HG03175 (cell line): ENCODE results near the gene PTS.

Source experiments
- ATAC-seq: cut with Tn5 transposase; IDR thresholded peaks from one replicate; pipeline ENCODE4 v1.9.1; 2021; ENCODE audit warnings: mild to moderate bottlenecking, moderate library complexity; ENCODE audit not compliant: unreplicated experiment

Gene PTS

DNA sequence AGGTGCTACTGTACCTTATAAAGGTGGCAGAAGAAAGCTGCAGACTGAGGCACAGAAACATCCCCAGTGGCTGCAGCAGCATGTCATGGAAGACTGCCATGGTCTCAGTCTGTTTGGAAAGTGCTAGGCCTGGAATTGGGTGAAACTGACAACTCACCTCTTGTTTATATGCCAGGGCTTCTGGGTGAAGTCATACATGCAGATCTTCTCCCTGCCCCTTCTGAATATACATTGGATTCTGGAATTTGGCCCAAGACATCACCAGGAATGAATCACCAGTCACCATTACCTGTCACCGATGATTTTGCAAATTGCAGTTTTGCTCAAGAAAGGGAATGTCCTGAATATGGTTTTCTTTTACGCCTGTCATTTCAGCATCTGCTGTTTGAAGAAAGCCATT lies 34.3 kb downstream of the PTS start, which contains the start of gene PLET1:
Gene PLET1 (minus strand): TSS at position 371 of the 400 bp plus-strand sequence. CDS start 271 bp downstream, at position 100.
- ATAC-seq: no peak

DNA sequence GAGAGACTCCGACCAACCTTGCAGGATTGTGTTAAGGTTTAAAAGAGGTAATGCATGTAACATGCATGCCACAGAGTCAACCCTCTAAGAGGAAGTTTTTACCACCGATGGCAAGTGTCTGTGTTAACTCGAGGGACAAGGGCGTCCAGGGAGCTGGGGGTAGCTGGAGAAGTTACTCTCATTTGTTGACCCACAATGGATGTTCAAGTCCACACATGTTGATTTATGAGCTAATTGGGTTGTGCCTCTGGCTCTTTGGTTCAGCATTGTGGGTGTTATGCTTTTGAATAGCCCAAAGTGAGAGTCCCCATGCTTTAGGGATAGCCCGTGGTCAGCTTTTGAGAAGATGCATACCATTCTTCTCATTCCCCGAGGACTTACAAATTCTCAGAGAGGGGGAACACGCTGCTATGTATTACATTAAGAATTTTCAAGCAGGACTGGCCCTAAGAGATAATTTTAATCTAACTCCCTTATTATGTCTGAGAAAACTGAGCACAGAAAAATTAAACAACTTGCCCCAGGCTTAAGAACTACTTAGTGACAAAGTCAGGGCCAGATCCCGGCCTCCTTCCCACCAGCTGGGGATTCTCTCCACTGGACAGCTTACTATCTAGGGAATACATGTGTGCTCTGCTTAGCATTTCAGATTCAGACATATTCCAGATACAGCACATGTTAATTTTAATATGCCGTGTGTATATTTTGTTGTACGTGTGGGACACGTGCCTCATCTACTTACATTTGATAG lies 39.6 kb downstream of the PTS start:
- no peak for ATAC-seq

DNA sequence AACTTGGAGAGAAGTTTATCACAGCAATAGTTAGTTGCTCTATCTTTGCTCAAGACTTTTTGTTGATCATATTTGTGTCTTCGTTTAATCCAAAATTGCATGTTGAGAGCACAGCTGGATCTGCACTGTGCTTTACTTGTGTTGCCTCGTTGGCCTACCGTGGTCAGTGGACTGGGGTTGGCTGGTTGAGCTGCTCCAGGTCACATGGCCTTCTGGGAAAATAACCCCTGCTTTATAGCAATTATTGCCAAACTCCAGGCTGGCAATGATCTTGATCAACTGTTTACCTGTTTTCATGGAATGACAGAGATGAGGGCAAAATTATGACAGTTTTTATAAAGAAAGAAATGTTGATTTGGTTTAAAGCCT lies 40.2 kb downstream of the PTS start:
- ATAC-seq: no peak

DNA sequence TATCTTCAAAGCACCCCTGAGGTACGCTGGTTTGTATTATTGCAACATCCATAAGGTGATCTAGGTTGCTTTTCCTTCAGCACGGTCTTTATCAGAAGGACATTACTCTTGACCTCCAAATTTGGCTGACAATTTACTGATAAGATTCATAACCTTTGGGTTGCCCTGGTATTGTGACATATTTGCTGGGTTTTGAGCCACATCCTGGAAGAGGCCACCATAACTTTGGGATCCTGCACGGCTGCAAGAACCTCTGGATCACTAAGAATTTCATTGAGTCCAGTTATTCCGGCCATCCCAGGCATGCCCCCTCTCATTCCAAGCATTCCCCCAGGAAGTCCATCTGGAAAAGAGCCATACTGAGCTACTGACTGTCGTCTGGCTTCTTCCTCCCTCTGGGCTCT lies 41.0 kb downstream of the PTS start:
- ATAC-seq: no peak

DNA sequence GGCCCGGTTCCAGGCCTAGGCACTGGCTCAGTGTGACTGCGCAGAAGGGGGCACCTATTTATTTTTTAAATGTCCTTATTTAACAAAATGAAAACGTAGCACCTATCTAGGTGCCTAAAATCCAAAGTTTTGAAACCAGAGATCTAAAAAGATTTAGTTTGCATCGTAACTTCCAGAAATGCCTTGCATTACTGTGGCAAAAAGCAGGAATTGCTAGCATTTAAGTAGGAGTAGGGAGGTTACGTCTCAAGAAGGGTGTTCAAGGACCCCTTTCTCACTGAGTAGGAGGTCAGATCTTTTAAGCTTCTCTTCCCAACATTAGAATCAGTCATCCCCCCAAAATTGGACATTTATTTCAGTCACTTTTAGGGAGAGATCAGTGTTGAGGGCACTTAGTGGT lies 42.2 kb downstream of the PTS start:
- no peak for ATAC-seq

DNA sequence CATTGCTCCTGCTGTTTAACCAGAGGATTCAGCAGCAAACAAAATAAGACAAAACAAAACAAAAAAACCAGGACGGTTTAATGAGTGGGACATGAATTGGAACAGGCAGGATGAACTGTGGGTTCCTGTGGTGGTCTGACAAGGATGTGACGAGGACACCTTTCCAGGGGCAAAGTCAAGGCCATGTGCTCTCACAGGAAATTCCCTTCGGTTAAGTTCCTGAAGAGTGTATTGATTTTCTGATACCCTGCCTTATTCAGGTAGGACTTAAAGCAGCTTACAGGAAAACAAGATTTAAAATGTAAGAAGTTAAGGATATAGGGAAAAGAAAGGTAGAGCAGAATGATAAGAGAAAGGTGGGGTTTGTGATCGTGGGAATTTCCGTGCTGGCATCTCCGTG lies 42.9 kb downstream of the PTS start:
- no peak for ATAC-seq

DNA sequence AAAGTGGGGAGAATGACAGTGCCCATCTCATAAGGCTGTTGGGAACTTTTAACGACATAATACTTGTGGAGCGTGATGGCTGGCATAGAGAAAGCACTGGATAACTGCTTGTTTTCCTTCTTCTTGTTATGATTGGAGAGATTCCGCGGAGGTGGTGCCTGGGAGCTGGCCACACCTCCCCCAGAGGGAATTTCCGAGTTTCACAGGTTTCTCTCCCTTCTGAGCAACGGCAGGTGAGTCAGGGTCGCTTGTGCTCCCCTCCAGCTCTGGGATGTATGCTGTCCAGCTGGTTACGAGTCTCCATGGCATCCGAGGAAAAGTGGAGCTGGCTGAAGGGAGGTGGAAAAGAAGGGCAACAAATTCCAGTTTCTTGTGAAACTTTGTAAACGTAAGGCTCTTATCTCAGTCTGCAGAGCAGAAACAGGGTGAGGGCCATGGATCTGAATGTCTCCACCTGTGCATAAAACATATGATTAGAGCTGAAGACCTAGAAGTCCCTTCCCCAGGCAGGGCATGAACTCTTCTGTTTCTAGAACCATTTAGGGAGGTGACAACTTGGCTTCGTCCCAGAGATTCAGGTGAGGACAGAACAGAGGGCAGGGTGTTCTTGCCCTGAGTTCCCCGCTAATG lies 44.4 kb downstream of the PTS start:
- no peak for ATAC-seq

DNA sequence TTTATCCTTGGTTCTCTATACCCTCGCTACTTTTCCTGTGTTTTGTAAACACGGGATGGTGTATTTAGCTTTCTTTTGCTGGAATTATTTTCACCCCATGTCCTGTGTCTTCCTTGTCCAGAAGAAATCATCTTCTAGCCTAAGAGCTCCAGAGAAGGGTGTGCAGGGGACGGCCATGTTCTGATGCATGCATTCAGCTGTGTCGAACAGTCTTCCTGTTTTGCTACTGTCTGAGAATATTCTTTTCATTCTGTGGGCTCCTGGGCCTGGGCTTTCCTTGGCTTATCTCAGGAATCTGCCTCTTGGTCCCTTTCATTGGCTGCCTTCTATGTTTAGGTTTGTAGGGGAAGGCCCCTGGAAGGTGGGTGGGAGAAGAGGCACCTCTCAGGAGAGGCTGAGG lies 45.0 kb downstream of the PTS start:
- ATAC-seq: no peak

DNA sequence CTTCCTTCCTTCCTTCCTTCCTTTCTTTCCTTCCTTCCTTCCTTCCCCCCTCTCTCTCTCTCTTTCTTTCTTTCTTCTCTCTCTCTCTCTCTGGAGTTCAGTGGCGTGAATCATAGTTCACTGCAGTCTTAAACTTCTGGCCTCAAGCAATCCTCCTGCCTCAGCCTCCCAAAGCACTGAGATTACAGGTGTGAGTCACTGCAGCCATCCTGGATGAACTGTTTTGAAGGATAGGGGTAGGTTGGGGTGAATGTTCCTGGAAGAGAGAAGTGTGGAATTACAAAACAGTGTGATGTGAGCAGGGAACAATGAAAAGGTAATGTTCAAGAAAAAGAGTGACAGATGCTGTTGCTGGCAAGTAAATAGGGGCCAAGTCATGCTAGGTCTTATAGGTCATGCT lies 46.8 kb downstream of the PTS start:
- no peak for ATAC-seq

DNA sequence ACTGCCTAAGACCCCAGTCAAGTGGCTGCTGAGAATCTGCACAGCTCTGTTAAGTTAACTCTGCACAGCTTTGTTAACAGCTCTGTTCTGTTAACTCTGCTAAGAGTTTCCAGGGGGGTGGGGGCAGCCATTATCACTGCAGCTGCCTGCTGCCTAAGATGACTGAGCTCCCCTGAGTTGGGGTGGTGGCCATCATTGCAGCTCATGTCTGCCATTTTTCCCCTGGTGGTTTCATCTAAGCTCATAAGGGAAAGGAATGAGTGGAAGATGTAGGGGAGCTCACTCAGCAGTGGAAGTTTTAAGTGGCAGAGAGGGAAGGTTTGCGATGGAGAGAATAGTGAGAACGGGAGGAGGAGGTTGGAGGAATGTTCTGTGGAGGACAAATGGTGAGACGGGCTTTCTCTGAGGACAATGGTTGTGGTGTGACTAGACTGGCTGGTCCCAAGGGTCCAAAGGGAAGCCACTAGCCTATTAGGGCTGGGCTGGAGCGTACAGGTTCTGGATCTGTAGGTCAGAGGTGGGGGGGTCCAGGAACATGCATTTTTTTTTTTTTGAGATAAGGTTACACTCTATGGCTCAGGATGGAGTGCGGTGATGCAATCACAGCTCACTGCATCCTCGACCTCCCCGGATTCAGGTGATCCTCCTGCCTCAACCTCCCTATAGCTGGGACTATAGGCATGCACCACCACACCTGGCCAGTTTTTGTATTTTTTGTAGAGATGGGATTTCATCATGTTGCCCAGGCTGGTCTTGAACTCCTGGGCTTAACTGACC lies 48.0 kb downstream of the PTS start:
- ATAC-seq: no peak

DNA sequence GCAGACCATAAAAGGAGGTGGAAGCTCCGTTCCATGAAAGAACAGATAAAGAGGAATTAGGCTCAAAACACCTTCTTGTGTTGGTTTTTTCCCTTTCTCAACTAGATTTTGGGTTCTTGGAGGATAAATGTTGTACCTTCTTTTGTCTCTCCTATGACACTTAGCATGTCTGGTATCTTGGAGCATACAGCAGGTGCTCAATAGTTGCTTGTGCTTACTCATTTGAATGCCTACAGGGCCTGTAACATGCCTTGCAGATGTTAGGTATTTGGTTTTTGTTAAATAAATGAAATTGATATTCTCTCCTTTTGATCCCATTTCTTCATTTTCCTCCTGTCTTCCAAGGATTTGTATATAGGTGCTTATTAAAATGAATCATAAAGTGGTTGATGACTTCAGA lies 50.8 kb downstream of the PTS start:
- no peak for ATAC-seq

DNA sequence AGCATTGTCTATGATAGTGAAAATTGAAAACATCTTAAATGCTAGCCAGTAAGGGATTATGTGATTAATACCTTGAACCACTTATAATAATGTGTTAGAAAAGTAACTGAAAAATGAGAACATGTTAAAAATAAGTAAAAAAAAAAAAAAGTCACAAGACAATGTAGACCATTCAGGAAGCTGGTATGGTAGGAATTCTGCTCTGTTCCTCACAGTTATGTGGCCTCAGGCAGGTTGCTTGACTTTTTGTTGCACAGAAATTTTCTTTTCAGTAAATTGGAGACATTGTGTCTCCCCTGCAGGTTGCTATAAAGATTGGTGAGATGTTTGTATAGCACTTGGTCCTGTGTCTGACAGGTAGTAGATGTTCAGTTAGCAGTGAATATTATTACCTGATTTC lies 51.7 kb downstream of the PTS start:
- ATAC-seq: no peak

DNA sequence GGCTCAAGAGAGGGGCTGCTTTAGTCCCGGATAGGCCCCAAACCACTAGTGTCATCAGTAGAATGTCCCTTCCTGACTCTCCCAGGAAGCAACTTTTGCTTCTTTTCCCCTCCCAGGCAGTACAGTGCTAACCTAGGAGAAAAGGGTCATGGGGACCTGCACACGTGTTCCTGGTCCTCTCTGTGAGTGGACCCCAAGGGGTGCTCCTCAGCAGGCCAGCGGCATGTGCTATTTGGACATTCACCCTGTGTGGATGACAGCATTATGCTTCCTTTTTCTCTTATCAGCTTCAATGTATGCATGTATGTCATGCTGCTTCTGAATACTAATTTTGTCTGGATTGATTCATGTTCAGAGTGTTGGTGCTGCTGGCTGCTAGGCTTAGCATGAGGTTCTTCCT lies 52.6 kb downstream of the PTS start:
- ATAC-seq: no peak

DNA sequence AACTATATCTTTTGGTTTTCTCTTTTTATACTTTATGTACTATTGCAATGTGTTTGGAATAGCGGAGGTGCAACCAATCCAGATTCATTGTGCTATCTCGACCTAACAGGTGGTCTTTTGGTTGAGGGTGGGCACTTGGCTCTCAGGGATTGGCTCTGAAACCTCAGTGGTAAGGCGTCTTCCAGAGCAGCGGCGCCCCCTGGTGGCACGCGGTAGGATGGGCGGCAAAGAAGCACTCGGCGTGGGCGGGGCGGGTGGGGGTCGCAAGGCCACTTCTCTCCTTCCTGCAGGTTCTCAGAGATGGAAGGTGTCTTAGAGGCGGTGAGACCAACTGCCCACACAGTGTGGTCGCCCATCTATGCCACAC lies 53.7 kb downstream of the PTS start:
- ATAC-seq: peak; percentile 61

DNA sequence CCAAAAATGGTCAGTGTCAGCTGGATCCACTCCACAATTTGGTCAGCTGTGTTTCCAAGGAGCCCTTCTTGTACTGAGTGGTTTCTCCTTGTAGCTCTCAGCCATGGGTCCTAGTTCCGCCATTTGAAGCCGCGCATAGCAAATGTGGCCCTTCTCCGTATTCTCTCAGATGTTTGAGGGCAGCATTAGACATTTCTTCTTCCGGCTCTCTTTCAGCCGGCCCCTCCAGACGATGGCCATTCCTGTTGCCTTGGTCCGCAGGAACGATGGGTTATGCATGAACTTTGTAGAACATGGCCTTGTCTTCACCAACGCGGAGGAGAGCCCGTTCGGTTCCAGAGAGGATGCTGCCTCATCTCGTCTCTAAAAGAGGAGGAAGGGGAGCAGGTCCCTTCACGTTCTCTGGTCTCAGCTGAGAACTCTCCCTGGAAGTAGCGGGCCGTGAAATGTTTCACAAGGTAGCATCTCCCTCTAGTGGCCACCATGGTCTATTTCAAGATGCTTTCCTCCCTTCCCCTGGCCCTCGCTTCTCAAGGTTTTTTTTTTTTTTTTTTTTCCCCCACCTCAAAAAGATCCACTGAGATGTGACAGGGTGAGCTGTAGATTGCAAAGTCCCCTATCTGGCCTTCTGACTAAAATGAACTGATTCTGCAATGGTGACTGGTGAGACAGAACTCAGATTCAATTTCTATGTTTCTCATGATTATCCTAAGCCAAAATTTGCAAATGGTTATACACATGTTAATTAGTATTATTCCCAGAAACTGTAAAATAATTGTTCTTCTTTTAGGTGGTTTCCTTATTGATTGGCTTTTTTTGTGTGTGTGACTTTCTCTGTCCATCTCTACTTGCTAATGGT lies 54.3 kb downstream of the PTS start:
- ATAC-seq: peak; percentile 73

DNA sequence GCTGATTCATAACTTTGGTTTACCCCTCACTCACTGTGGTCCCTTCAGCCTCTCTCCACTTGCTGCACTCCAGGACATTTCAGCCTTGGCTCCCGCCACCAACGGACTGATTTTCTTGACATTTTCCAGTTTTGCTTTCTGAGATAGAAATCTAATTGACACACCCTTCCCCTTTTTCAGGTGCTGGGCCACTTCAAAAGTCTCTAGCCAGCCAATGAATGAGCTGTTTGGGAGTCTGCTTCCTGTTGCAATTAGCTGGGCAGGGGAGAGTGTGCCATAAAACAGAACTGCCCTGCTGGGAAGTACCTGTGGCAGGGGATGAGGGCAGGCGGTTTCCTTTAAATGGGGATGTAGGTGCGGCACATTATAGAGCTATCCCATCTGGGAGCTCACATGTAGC lies 55.5 kb downstream of the PTS start:
- no peak for ATAC-seq
